ENCODE data around the gene CCDC97. TPM values are rescaled to one million over a fixed set of nuclear protein-coding genes. Genes with fewer than 3 reads are reported as not detected.

CCDC97 gene
- total and polyA plus RNA-seq, 2 of the 8 experiments (the other 6 are each of a cell fraction or from before 2014, with no cell fraction given): 19.8 to 27.1 TPM

DNA sequence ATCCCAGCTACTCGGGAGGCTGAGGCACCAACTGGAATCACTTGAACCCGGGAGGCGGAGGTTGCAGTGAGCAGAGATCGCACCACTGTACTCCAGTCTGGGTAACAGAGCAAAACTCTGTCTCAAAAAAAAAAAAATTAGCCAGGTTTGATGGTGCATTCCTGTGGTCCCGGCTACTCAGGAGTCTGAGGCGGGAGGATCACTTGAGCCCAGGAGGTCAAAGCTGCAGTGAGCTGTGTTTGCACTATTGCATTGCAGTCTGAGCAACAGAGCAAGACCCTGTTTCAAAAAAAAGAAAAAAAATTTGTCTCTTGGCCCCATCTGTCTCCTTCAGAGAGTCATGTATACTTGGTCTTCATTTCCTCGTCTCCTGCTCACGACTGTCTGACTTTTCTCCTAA, 1.6 kb downstream of the CCDC97 start:
- POLR2A ChIA-PET (ENCODE audit: partially characterized antibody): interaction anchor here (0.6 to 22.6 kb wide), 4 partner anchors 10 to 528 kb away, joined by 3 to 579 read pairs (median 70); partner anchors contain the start of gene HNRNPUL1
- FAIRE-seq: no peak
- no peak for TF ChIP-seq CEBPB (IDR thresholded peaks at IDR 0.05; ENCODE audit: low read depth, low read length)
- no peak for TF ChIP-seq CHD2 (IDR thresholded peaks at IDR 0.05; ENCODE audit: low read length)
- no peak for TF ChIP-seq JUND (IDR thresholded peaks at IDR 0.05; ENCODE audit: low read length)
- no peak for TF ChIP-seq ASH2L (IDR thresholded peaks at IDR 0.05; ENCODE audit: low read length)
- TF ChIP-seq, protein P1, sequence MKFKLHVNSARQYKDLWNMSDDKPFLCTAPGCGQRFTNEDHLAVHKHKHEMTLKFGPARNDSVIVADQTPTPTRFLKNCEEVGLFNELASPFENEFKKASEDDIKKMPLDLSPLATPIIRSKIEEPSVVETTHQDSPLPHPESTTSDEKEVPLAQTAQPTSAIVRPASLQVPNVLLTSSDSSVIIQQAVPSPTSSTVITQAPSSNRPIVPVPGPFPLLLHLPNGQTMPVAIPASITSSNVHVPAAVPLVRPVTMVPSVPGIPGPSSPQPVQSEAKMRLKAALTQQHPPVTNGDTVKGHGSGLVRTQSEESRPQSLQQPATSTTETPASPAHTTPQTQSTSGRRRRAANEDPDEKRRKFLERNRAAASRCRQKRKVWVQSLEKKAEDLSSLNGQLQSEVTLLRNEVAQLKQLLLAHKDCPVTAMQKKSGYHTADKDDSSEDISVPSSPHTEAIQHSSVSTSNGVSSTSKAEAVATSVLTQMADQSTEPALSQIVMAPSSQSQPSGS (IDR thresholded peaks at IDR 0.05; ENCODE audit: low read length): no peak
- TF ChIP-seq BRCA1 (IDR thresholded peaks at IDR 0.05; ENCODE audit: low read depth, low read length): no peak

More for the DNA sequence above, 1.6 kb downstream of the CCDC97 start:
- Histone ChIP-seq H3K4me1 (replicated peaks in 1 of 4; ENCODE audit: control insufficient read depth in 3 of 4, insufficient read depth in 4 of 4, low read length in 3 of 4) (peaks cover 0 to 10% (median under 1%) of the 10 kb centered on the region in 4 experiments; a peak in 3 of 7 replicates), H3K9ac (replicated peaks in 1 of 4; ENCODE audit: extremely low read depth in 1 of 4, low read depth in 3 of 4, low read length in 3 of 4) (no peak overlapping the region), H2AK5ac (ENCODE audit: low read depth, low read length) (no peak overlapping the region), H4K5ac (ENCODE audit: insufficient read length, low read depth, low read length) (no peak overlapping the region), H3K9me3 (ENCODE audit: insufficient read depth in 2 of 2, low read depth in 1 of 2, low read length in 1 of 2) (peaks cover 0 to 2% of the 10 kb centered on the region in 2 experiments; a peak in 1 of 4 replicates), H3K23me2 (ENCODE audit: low read depth, low read length) (peaks cover 7% of the 10 kb centered on the region), H3K14ac (ENCODE audit: insufficient read length) (no peak overlapping the region), H3K56ac (replicated peaks; ENCODE audit: insufficient read length, low read depth, low read length) (no peak overlapping the region), H2AFZ (ENCODE audit: low read length) (no peak overlapping the region), H2BK120ac (replicated peaks; ENCODE audit: low read depth, low read length) (no peak overlapping the region), H3K79me2 (ENCODE audit: control insufficient read depth in 1 of 2, insufficient read depth in 2 of 2, low read length in 2 of 2) (peaks cover 0 to 8% of the 10 kb centered on the region in 2 experiments; a peak in 2 of 4 replicates), H4K91ac (replicated peaks; ENCODE audit: insufficient read length, low read length) (no peak overlapping the region), H3K4me3 (ENCODE audit: extremely low read depth in 1 of 4, insufficient read depth in 2 of 4, low read depth in 3 of 4, low read length in 4 of 4) (no peak overlapping the region), H3K79me1 (ENCODE audit: low read depth, low read length) (peaks cover 7% of the 10 kb centered on the region; the same call in 1 of the 2 replicates), H4K20me1 (replicated peaks in 1 of 2; ENCODE audit: control insufficient read depth in 1 of 2, insufficient read depth in 2 of 2, low read length in 2 of 2) (peaks cover 0 to 3% of the 10 kb centered on the region in 2 experiments), H2BK5ac (ENCODE audit: low read depth, low read length) (no peak overlapping the region), H3K18ac (ENCODE audit: extremely low read depth, low read length) (no peak overlapping the region), H3K27me3 (replicated peaks in 1 of 4; ENCODE audit: control insufficient read depth in 3 of 4, extremely low read depth in 1 of 4, insufficient read depth in 3 of 4, low read length in 3 of 4) (no peaks in the 10 kb centered on the region), H3K27ac (ENCODE audit: low read depth, low read length) (no peak overlapping the region), H3K4me2 (ENCODE audit: insufficient read depth in 1 of 2, low read depth in 2 of 2, low read length in 2 of 2) (peak overlapping the region in 1 of 2 experiments; percentile 83; a peak in 1 of 4 replicates), H3K23ac (ENCODE audit: insufficient read length) (no peak overlapping the region), H3K36me3 (ENCODE audit: control insufficient read depth in 2 of 4, insufficient read depth in 4 of 4, low read length in 3 of 4) (peaks cover 7 to 21% (median 10%) of the 10 kb centered on the region in 4 experiments; a peak in 6 of 8 replicates), H3K4ac (replicated peaks; ENCODE audit: insufficient read length, low read depth, low read length) (no peak overlapping the region), H2BK20ac (ENCODE audit: low read length) (no peak overlapping the region), H4K8ac (ENCODE audit: extremely low read depth, insufficient read depth, low read length) (no peak overlapping the region; the same call in 1 of the 2 replicates), H2BK12ac (ENCODE audit: low read depth, low read length) (no peak overlapping the region), H2BK15ac (ENCODE audit: low read length) (no peak overlapping the region)
- CTCF ChIA-PET (ENCODE audit: partially characterized antibody): interaction anchor here (0.6 to 2.1 kb wide), 3 partner anchors 10 to 1470 kb away, joined by 3 to 15 read pairs (median 3); no protein-coding TSS in a partner anchor
- 90% methylated on average over 8 of the region's 8 CpGs; no CpG with 5 or more reads in 1 of the 2 experiments for WGBS, 2 experiments (ENCODE audit: extremely low coverage in 1 of 2, insufficient coverage in 1 of 2, insufficient read length in 1 of 2, insufficient replicate concordance in 2 of 2, low coverage in 1 of 2, low lambda C conversion rate in 2 of 2, missing lambda C conversion rate in 1 of 2)
- DNase-seq (ENCODE audit: low read depth in 1 of 2, low spot score in 2 of 2): no peak

All from H1 (cell line).